ENCODE results near the gene TRIM46. TPM values are rescaled to one million over a fixed set of nuclear protein-coding genes. Genes with fewer than 3 reads are reported as not detected.

The TRIM46 gene
- total RNA-seq, 1 experiment from 2014 or later: 4.1 TPM

DNA sequence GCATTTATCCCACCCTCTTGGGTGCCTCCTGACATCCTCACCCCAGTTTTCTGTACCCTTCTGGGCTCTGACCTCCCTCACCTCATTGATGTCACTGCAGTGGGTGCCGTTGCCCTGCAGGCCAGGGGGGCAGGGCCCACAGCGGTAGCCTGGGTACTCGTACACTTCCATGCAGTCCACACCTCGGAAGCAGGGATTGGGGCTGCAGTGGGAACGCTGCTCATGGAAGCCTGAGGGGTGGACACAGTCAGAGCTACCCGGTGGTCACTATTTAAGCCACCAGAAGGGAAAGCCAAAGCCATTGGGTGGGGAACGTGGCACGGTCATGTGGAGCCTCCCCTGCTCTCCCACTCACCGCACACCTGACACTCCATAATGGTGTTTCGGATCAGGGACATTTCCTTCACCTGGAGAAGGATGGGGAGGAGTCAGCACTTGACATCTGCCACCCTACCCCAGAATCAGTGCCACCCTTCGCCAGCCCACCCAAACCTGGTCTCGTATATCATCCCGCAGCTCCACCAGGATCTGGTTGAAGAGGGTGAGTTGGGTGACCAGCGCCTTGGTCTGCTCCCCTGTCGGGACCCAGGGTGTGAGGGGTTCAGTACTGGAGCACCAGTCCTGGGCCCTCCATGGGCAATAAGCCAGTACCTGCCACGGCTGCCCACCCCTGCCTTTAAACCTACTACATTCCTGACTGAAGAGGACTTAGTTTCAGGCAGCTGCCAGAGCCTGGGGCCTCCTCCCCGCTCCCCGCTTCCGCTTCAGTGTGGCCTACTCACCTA lies 29.3 kb downstream of the TRIM46 start:
- no peak overlapping the region for H3K4me3 ChIP-seq (ENCODE audit: low read length)
- ATAC-seq (no peak), DNase-seq (no peak)
- H3K9ac ChIP-seq (ENCODE audit: low read length): no peak overlapping the region
- intact Hi-C loops (cut with micrococcal nuclease): no loop called here
- no peak overlapping the region for H3K4me2 ChIP-seq (ENCODE audit: low read length)
- no TSS peak for BruUV-seq (replicated peaks)
- no peak overlapping the region for H2AFZ ChIP-seq (ENCODE audit: low read length)
- no peaks in the 10 kb centered on the region for H3K9me3 ChIP-seq (ENCODE audit: low read length)
- peaks cover 11% of the 10 kb centered on the region for H3K4me1 ChIP-seq (ENCODE audit: insufficient read depth, low read length)
- no peaks in the 10 kb centered on the region for H4K20me1 ChIP-seq (ENCODE audit: low read length)
- ChIA-PET CTCF (no interaction called here), POLR2A (ENCODE audit: unreplicated experiment) (no interaction called here)
- no peaks in the 10 kb centered on the region for H3F3A ChIP-seq (ENCODE audit: low read length, unreplicated experiment)
- no peaks in the 10 kb centered on the region for H3K9me2 ChIP-seq (replicated peaks; ENCODE audit: low read length)
- H3K79me2 ChIP-seq (ENCODE audit: low read length): no peaks in the 10 kb centered on the region
- no peak overlapping the region for H3K27ac ChIP-seq (ENCODE audit: low read length)
- no peaks in the 10 kb centered on the region for H3K36me3 ChIP-seq (ENCODE audit: low read depth, low read length)
- H3K27me3 ChIP-seq (ENCODE audit: low read length): no peaks in the 10 kb centered on the region
- no peak for TF ChIP-seq EZH2phosphoT487 (IDR thresholded peaks at IDR 0.05; ENCODE audit: borderline replicate concordance, low read length)
- TF ChIP-seq, protein P1, sequence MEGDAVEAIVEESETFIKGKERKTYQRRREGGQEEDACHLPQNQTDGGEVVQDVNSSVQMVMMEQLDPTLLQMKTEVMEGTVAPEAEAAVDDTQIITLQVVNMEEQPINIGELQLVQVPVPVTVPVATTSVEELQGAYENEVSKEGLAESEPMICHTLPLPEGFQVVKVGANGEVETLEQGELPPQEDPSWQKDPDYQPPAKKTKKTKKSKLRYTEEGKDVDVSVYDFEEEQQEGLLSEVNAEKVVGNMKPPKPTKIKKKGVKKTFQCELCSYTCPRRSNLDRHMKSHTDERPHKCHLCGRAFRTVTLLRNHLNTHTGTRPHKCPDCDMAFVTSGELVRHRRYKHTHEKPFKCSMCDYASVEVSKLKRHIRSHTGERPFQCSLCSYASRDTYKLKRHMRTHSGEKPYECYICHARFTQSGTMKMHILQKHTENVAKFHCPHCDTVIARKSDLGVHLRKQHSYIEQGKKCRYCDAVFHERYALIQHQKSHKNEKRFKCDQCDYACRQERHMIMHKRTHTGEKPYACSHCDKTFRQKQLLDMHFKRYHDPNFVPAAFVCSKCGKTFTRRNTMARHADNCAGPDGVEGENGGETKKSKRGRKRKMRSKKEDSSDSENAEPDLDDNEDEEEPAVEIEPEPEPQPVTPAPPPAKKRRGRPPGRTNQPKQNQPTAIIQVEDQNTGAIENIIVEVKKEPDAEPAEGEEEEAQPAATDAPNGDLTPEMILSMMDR (conservative IDR thresholded peaks at IDR 0.05; ENCODE audit: low read depth, low read length): no peak
- TF ChIP-seq EZH2 (IDR thresholded peaks at IDR 0.05; ENCODE audit: low read length, unreplicated experiment): no peak

DNA sequence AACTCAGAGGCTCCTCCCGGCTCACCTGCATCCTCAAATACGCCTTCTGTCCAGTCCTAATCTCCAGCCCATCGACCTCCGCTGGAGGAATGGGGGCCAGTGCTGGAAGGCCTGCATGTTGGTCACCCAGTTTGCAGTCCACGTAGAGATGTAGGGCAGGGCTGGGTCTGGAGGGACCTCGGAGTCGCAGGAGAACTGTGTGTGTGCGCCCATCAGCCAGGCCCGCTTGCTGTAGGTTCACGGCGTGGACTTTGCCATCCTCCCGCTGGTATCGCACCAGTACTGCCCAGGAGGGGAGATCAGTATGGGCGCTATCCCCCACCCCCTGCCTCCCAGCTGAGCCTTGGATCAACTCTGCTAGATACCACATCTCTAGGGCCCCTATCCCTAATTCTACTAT lies 31.4 kb downstream of the TRIM46 start:
- CTCF ChIA-PET: no interaction called here
- BruUV-seq (replicated peaks): no TSS peak

More for the DNA sequence above, 31.4 kb downstream of the TRIM46 start:
- Histone ChIP-seq H3F3A (ENCODE audit: low read length, unreplicated experiment) (no peaks in the 10 kb centered on the region), H2AFZ (ENCODE audit: low read length) (no peak overlapping the region), H3K79me2 (ENCODE audit: low read length) (peaks cover 10% of the 10 kb centered on the region), H3K9ac (ENCODE audit: low read length) (no peak overlapping the region), H3K4me1 (ENCODE audit: insufficient read depth, low read length) (peaks cover 24% of the 10 kb centered on the region), H4K20me1 (ENCODE audit: low read length) (no peaks in the 10 kb centered on the region), H3K9me2 (replicated peaks; ENCODE audit: low read length) (no peaks in the 10 kb centered on the region), H3K27me3 (ENCODE audit: low read length) (no peaks in the 10 kb centered on the region), H3K36me3 (ENCODE audit: low read depth, low read length) (no peaks in the 10 kb centered on the region), H3K9me3 (ENCODE audit: low read length) (no peaks in the 10 kb centered on the region), H3K4me2 (ENCODE audit: low read length) (no peak overlapping the region), H3K4me3 (ENCODE audit: low read length) (no peak overlapping the region), H3K27ac (ENCODE audit: low read length) (no peak overlapping the region)
- no peak for TF ChIP-seq EZH2phosphoT487 (IDR thresholded peaks at IDR 0.05; ENCODE audit: borderline replicate concordance, low read length)
- TF ChIP-seq, protein P1 (conservative IDR thresholded peaks at IDR 0.05; ENCODE audit: low read depth, low read length): no peak
- TF ChIP-seq EZH2 (IDR thresholded peaks at IDR 0.05; ENCODE audit: low read length, unreplicated experiment): no peak
- ATAC-seq (no peak), DNase-seq (no peak)
- intact Hi-C loops (cut with micrococcal nuclease): loop anchor here (5.0 kb wide), 1 partner anchor 37 kb away; a partner anchor contains a TSS
- POLR2A ChIA-PET (ENCODE audit: unreplicated experiment): no interaction called here

All from PC-3 (cell line).